Esophagus (tissue), 2 donors: ENCODE results near the gene CEP295NL. TPM values are rescaled to one million over a fixed set of nuclear protein-coding genes. Genes with fewer than 3 reads are reported as not detected.

Experiments used
- H3K27ac ChIP-seq, 2 donors: one replicate each; pipeline ENCODE4 v1.5.1; 2013; ENCODE audit warnings: low read depth in 2 of 2, mild to moderate bottlenecking in 2 of 2, inconsistent platforms in 1 of 2, low read length in 1 of 2, moderate library complexity in 1 of 2
- H3K27me3 ChIP-seq, 2 donors: one replicate each; pipeline ENCODE4 v1.6.1; 2013; ENCODE audit warnings: low read length in 2 of 2, control low read depth in 1 of 2, mild to moderate bottlenecking in 1 of 2; ENCODE audit not compliant: insufficient read depth in 2 of 2, control insufficient read depth in 1 of 2
- H3K36me3 ChIP-seq, 2 donors: one replicate each; pipeline ENCODE4 v1.6.1; 2013; ENCODE audit warnings: low read length in 1 of 2; ENCODE audit not compliant: control insufficient read depth in 2 of 2, insufficient read depth in 2 of 2
- H3K4me1 ChIP-seq, 2 donors: one replicate each; pipeline ENCODE4 v1.6.1; 2013; ENCODE audit warnings: low read length in 1 of 2; ENCODE audit not compliant: control insufficient read depth in 2 of 2, insufficient read depth in 2 of 2
- H3K4me3 ChIP-seq, 2 donors: one replicate each; pipeline ENCODE4 v1.5.1; 2013; ENCODE audit warnings: low read length in 2 of 2, mild to moderate bottlenecking in 2 of 2, low read depth in 1 of 2, moderate library complexity in 1 of 2
- H3K9me3 ChIP-seq, 2 donors: one replicate each; pipeline ENCODE4 v1.6.1; 2013; ENCODE audit warnings: mild to moderate bottlenecking in 2 of 2, low read depth in 1 of 2, low read length in 1 of 2, moderate library complexity in 1 of 2; ENCODE audit not compliant: control insufficient read depth in 2 of 2, insufficient read depth in 1 of 2
- WGBS, 2 donors: extraction: QIAGEN DNeasy Blood & Tissue Kit; methylation state at CpG; one replicate each; pipeline ENCODE4 v1.1.7; 2013; 5-methylcytosine and 5-hydroxymethylcytosine counted together
- polyA plus RNA-seq, 2 donors: library from polyadenylated mRNA; stranded (reverse); fragments of 200-250 nt; gene quantifications; one replicate each; pipeline ENCODE4 v1.2.3, GENCODE V29; 2013
- donor health status: healthy with polysubstance abuse.
- donor health status: Bipolar disorder and iron deficiency.

CEP295NL gene
- polyA plus RNA-seq, 2 donors: 0.25 to 3.5 TPM

GRCh38 chr17:78847052-78847451 is 55.9 kb downstream of the CEP295NL start:
- WGBS, 2 donors: 91 to 99% methylated on average over 3 of the region's 3 CpGs
- Histone ChIP-seq H3K27ac (no peak overlapping the region), H3K9me3 (no peaks in the 10 kb centered on the region), H3K4me3 (no peak overlapping the region), H3K27me3 (no peaks in the 10 kb centered on the region), H3K4me1 (no peaks in the 10 kb centered on the region), H3K36me3 (no peaks in the 10 kb centered on the region)

GRCh38 chr17:78844301-78845005 is 58.5 kb downstream of the CEP295NL start:
- H3K27ac ChIP-seq: no peak overlapping the region
- no peaks in the 10 kb centered on the region for H3K27me3 ChIP-seq
- H3K4me1 ChIP-seq: peaks cover 0 to 3% of the 10 kb centered on the region in 2 donors
- H3K36me3 ChIP-seq: no peaks in the 10 kb centered on the region
- no peak overlapping the region for H3K4me3 ChIP-seq
- 70 to 72% methylated on average over 9 of the region's 9 CpGs for WGBS, 2 donors
- no peaks in the 10 kb centered on the region for H3K9me3 ChIP-seq

DNA sequence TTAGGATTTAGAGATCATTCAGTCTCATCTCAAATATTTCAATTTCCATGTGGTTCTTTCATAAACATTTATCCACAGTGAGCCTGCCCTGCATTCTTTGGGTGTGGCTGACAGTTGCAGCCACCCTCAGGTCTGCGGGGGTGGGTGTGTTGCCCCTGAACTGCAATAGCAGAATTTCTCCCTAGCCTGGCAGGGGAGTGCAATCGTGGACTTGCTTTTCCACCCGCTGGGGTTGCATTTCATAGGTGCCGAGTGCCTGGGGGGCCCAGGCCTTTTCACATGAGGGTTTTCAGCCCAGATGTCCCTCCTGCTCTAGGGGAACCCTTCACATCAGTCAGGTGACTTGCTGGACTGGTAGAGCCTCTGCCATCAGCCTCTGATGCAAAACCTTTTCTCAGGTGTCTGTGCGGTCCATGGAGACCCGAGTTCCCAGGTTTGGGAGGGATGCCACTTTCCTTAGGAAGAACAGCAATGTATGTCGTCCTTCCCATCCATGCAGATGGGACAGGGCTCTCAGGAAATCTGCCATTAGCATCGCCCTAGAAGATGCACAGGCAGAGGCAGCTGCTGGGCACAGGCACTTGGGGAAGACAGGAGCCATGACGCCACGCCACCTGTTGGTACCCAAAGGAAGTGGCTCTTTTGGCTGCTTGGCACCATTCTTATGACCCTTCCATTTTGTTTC is 60.0 kb downstream of the CEP295NL start:
- 57 to 66% methylated on average over 10 of the region's 10 CpGs for WGBS, 2 donors

DNA sequence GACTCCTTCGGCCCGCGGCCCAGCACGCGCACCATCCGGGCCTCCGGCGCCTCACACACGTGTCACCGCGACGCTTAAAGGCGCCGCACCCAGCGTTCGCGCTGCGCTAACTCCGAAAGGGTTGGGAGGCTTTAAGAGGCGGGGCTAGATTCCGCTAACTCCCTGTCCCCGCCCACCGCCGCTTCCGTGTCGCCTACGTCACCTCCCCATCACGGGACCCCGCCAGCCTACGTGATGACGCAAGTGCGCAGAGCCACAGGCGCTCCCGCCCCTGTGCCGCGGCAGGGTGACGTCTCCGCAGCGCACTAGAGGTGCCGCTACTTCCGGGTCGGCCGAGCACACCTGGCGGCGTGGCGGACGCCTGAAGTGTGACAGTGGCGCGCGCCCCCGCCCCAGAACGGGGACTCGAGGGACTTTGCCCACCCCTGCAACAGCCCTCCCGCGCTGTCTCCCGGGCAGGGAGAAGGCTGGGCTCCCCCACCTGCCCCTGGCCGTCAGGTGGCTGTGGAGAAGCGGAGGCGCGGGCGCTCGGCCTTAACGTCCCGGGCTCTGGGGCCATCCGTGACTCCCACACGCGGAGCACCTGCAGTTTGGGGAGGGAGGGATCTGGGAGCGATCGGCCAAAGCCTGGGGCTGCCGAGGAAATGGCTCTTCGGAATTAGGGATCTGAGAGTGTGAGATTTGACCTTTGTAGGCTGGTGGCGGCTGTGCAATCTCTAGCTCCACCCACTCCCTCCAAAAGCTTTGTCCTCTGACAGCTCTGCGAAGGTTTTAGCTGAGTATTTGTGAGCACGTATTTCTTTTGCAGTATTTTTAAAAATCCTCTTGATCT is 62.0 kb downstream of the CEP295NL start, which contains the start of gene USP36:
TSS of gene USP36 (minus strand) at position 35 of the 832 bp plus-strand sequence. CDS start 4,451 bp downstream, outside the sequence.
- no peaks in the 10 kb centered on the region for H3K27me3 ChIP-seq
- H3K36me3 ChIP-seq: peaks cover under 1 to 10% of the 10 kb centered on the region in 2 donors
- peaks cover 2 to 13% of the 10 kb centered on the region in 2 donors for H3K4me1 ChIP-seq
- H3K27ac ChIP-seq: peak within 1 kb of the TSS; percentile 99
- 0% methylated on average over 72 to 74 of the region's 74 CpGs for WGBS, 2 donors
- peak within 1 kb of the TSS; percentile 72 to 81 for H3K4me3 ChIP-seq
- H3K9me3 ChIP-seq: no peaks in the 10 kb centered on the region

More for the DNA sequence above, 60.0 kb downstream of the CEP295NL start:
- H3K27ac ChIP-seq: no peak overlapping the region
- no peaks in the 10 kb centered on the region for H3K36me3 ChIP-seq
- H3K4me1 ChIP-seq: peaks cover 2 to 8% of the 10 kb centered on the region in 2 donors
- no peak overlapping the region for H3K4me3 ChIP-seq
- H3K9me3 ChIP-seq: no peaks in the 10 kb centered on the region
- H3K27me3 ChIP-seq: no peaks in the 10 kb centered on the region

Other genes with a start within 250 kb of the CEP295NL start
- gene CYTH1, start 120.9 kb downstream of the CEP295NL start, polyA plus RNA-seq: 10 to 100 TPM; 36.0 to 52.8 TPM
- 10 to 100 TPM; 17.0 to 17.6 TPM for gene USP36, start 62.4 kb downstream of the CEP295NL start, polyA plus RNA-seq
- 10 to 100 TPM; 30.6 to 39.5 TPM for gene TIMP2, start 22.2 kb upstream of the CEP295NL start, polyA plus RNA-seq
- gene LGALS3BP, start 76.7 kb upstream of the CEP295NL start, polyA plus RNA-seq: 100 to 1,000 TPM in 1 of 2 donors, 10 to 100 TPM in 1; 85.1 to 103 TPM
- gene CANT1, start 106.6 kb upstream of the CEP295NL start, polyA plus RNA-seq: 10 to 100 TPM; 24.1 to 24.5 TPM
- gene C1QTNF1, start 121.0 kb upstream of the CEP295NL start, polyA plus RNA-seq: 1 to 10 TPM; 6.0 to 7.2 TPM
- 10 to 100 TPM; 10.6 to 31.7 TPM for gene ENGASE, start 171.6 kb upstream of the CEP295NL start, polyA plus RNA-seq